H1 (cell line): ENCODE results near the gene SHISA9. TPM values are rescaled to one million over a fixed set of nuclear protein-coding genes. Genes with fewer than 3 reads are reported as not detected.
A peak's percentile ranks its signal among the peaks of the same experiment; 100 is the strongest.

Experiments
- CTCF ChIA-PET: fragments of 300-600 bp; sonication (Branson Sonifier 250); formaldehyde crosslinking; loops from one replicate; lab custom pipeline; 2021; ENCODE audit not compliant: partially characterized antibody; lab: Charles Lee
- POLR2A ChIA-PET: fragments of 300-600 bp; sonication (Branson Sonifier 250); formaldehyde crosslinking; loops from one replicate; lab custom pipeline; 2021; ENCODE audit warnings: inconsistent platforms; ENCODE audit not compliant: partially characterized antibody; lab: Charles Lee
- DNase-seq, 2 experiments: peaks; one replicate each; pipeline versions ENCODE4 v3.0.0 to v3.0.0-alpha.2; 2010 to 2022; ENCODE audit warnings: low spot score in 2 of 2, low read depth in 1 of 2, mixed read lengths in 1 of 2
- FAIRE-seq: peaks from 2 replicates; lab custom pipeline; 2011; peaks lifted over from hg19 to GRCh38; lab: Jason Lieb, UNC
- H2AFZ ChIP-seq: 2 replicates; pipeline ENCODE4 v1.8.1; 2012; ENCODE audit warnings: low read length, inconsistent platforms
- H2AK5ac ChIP-seq: 2 replicates; pipeline ENCODE4 v1.6.1; 2013; ENCODE audit warnings: low read depth, low read length
- H2BK120ac ChIP-seq: replicated peaks from 2 replicates; pipeline ENCODE3; 2013; ENCODE audit warnings: low read depth, low read length, inconsistent platforms
- H2BK12ac ChIP-seq: 2 replicates; pipeline ENCODE4 v1.6.1; 2013; ENCODE audit warnings: low read depth, low read length
- H2BK15ac ChIP-seq: 2 replicates; pipeline ENCODE4 v1.6.1; 2013; ENCODE audit warnings: low read length
- H2BK20ac ChIP-seq: 2 replicates; pipeline ENCODE4 v1.6.1; 2013; ENCODE audit warnings: low read length
- H2BK5ac ChIP-seq: 2 replicates; pipeline ENCODE4 v1.6.1; 2013; ENCODE audit warnings: low read depth, low read length
- H3K14ac ChIP-seq: 2 replicates; pipeline ENCODE4 v1.6.1; 2013; ENCODE audit warnings: inconsistent platforms; ENCODE audit not compliant: insufficient read length
- H3K18ac ChIP-seq: 2 replicates; pipeline ENCODE4 v1.6.1; 2013; ENCODE audit warnings: low read length; ENCODE audit errors: extremely low read depth
- H3K23ac ChIP-seq: 2 replicates; pipeline ENCODE4 v1.6.1; 2013; ENCODE audit warnings: inconsistent platforms; ENCODE audit not compliant: insufficient read length
- H3K23me2 ChIP-seq: 2 replicates; pipeline ENCODE4 v1.6.1; 2013; ENCODE audit warnings: low read depth, low read length
- H3K27ac ChIP-seq: 2 replicates; pipeline ENCODE4 v1.6.1; 2011; ENCODE audit warnings: low read depth, low read length, inconsistent platforms
- H3K27me3 ChIP-seq, 4 experiments: replicated peaks in 1 of 4; 1 replicate in 1 of 4; 2 replicates in 3 of 4; pipeline versions ENCODE4 v1.6.1 to v1.8.1; 2011 to 2013; ENCODE audit warnings: low read length in 3 of 4, mild to moderate bottlenecking in 3 of 4, inconsistent platforms in 2 of 4, mixed read lengths in 2 of 4, moderate library complexity in 1 of 4; ENCODE audit not compliant: control insufficient read depth in 3 of 4, insufficient read depth in 3 of 4; ENCODE audit errors: extremely low read depth in 1 of 4
- H3K36me3 ChIP-seq, 4 experiments: 2 replicates each; pipeline versions ENCODE4 v1.6.1 to v1.8.1; 2011 to 2013; ENCODE audit warnings: mild to moderate bottlenecking in 4 of 4, low read length in 3 of 4, moderate library complexity in 2 of 4, control low read depth in 1 of 4, inconsistent platforms in 1 of 4; ENCODE audit not compliant: insufficient read depth in 4 of 4, control insufficient read depth in 2 of 4
- H3K4ac ChIP-seq: replicated peaks from 2 replicates; pipeline ENCODE3; 2013; ENCODE audit warnings: low read length, low read depth, mixed read lengths, inconsistent platforms; ENCODE audit not compliant: insufficient read length
- H3K4me1 ChIP-seq, 4 experiments: replicated peaks in 1 of 4; 1 replicate in 1 of 4; 2 replicates in 3 of 4; pipeline versions ENCODE4 v1.6.1 to v1.8.1; 2011 to 2013; ENCODE audit warnings: low read length in 3 of 4, inconsistent platforms in 2 of 4, mixed read lengths in 1 of 4; ENCODE audit not compliant: insufficient read depth in 4 of 4, control insufficient read depth in 3 of 4
- H3K4me2 ChIP-seq, 2 experiments: 2 replicates each; pipeline versions ENCODE4 v1.6.1 to v1.8.1; 2011 to 2013; ENCODE audit warnings: low read depth in 2 of 2, low read length in 2 of 2, control low read depth in 1 of 2, inconsistent platforms in 1 of 2, mild to moderate bottlenecking in 1 of 2; ENCODE audit not compliant: insufficient read depth in 1 of 2
- H3K4me3 ChIP-seq, 4 experiments: fragments of 200-600, 300-600 bp in 1 of 4; sonication (generic), shearing (Covaris generic), sonication (Bioruptor Twin) in 1 of 4; 2 replicates each; pipeline versions ENCODE4 v1.5.1 to v1.8.1; 2011 to 2016; ENCODE audit warnings: low read length in 4 of 4, low read depth in 3 of 4, control low read depth in 2 of 4, inconsistent platforms in 2 of 4, mild to moderate bottlenecking in 2 of 4, mixed read lengths in 1 of 4, moderate library complexity in 1 of 4; ENCODE audit not compliant: insufficient read depth in 2 of 4; ENCODE audit errors: extremely low read depth in 1 of 4
- H3K56ac ChIP-seq: replicated peaks from 2 replicates; pipeline ENCODE3; 2013; ENCODE audit warnings: low read depth, mild to moderate bottlenecking, mixed read lengths, low read length, inconsistent platforms; ENCODE audit not compliant: insufficient read length
- H3K79me1 ChIP-seq: 2 replicates; pipeline ENCODE4 v1.6.1; 2013; ENCODE audit warnings: low read depth, low read length, control low read depth
- H3K79me2 ChIP-seq, 2 experiments: 2 replicates each; pipeline versions ENCODE4 v1.6.1 to v1.8.1; 2012 to 2013; ENCODE audit warnings: low read length in 2 of 2, mild to moderate bottlenecking in 2 of 2, inconsistent platforms in 1 of 2; ENCODE audit not compliant: insufficient read depth in 2 of 2, control insufficient read depth in 1 of 2
- H3K9ac ChIP-seq, 4 experiments: replicated peaks in 1 of 4; 1 replicate in 1 of 4; 2 replicates in 3 of 4; pipeline versions ENCODE4 v1.6.1 to v1.8.1; 2011 to 2013; ENCODE audit warnings: low read depth in 3 of 4, low read length in 3 of 4, control low read depth in 2 of 4, mild to moderate bottlenecking in 2 of 4, moderate library complexity in 2 of 4, inconsistent platforms in 1 of 4; ENCODE audit errors: extremely low read depth in 1 of 4
- H3K9me3 ChIP-seq, 2 experiments: 2 replicates each; pipeline versions ENCODE4 v1.6.1 to v1.8.1; 2012 to 2013; ENCODE audit warnings: mild to moderate bottlenecking in 2 of 2, moderate library complexity in 2 of 2, control low read depth in 1 of 2, inconsistent platforms in 1 of 2, low read depth in 1 of 2, low read length in 1 of 2, mixed read lengths in 1 of 2; ENCODE audit not compliant: insufficient read depth in 2 of 2
- H4K20me1 ChIP-seq, 2 experiments: replicated peaks in 1 of 2; 2 replicates each; pipeline versions ENCODE3 to v1.8.1; 2011 to 2013; ENCODE audit warnings: inconsistent platforms in 2 of 2, low read length in 2 of 2, mild to moderate bottlenecking in 1 of 2; ENCODE audit not compliant: insufficient read depth in 2 of 2, control insufficient read depth in 1 of 2
- H4K5ac ChIP-seq: 2 replicates; pipeline ENCODE4 v1.6.1; 2013; ENCODE audit warnings: low read length, low read depth, mixed read lengths, inconsistent platforms; ENCODE audit not compliant: insufficient read length
- H4K8ac ChIP-seq: 2 replicates; pipeline ENCODE4 v1.8.0; 2013; ENCODE audit warnings: mild to moderate bottlenecking, moderate library complexity, low read length, inconsistent platforms; ENCODE audit not compliant: insufficient read depth; ENCODE audit errors: extremely low read depth
- H4K91ac ChIP-seq: replicated peaks from 2 replicates; pipeline ENCODE3; 2013; ENCODE audit warnings: low read length, mixed read lengths, inconsistent platforms; ENCODE audit not compliant: insufficient read length
- BCL11A ChIP-seq, 2 experiments: IDR thresholded peaks; one replicate each; pipeline ENCODE4 v1.6.1; 2011; ENCODE audit warnings: low read depth in 2 of 2, low read length in 2 of 2, mild to moderate bottlenecking in 2 of 2
- CTBP2 ChIP-seq: IDR thresholded peaks from 2 replicates; pipeline ENCODE4 v1.7.0; 2011; ENCODE audit warnings: borderline replicate concordance, mild to moderate bottlenecking, moderate library complexity, mixed read lengths, low read length; ENCODE audit not compliant: insufficient read depth, insufficient read length
- EGR1 ChIP-seq: IDR thresholded peaks from 2 replicates; pipeline ENCODE4 v1.6.1; 2011; ENCODE audit warnings: low read depth, low read length, borderline replicate concordance
- JUND ChIP-seq: IDR thresholded peaks from 2 replicates; pipeline ENCODE4 v1.6.1; 2011; ENCODE audit warnings: mild to moderate bottlenecking, improper control_type of control experiment, low read length
- NANOG ChIP-seq: IDR thresholded peaks from 2 replicates; pipeline ENCODE4 v1.6.1; 2011; ENCODE audit warnings: low read length, low read depth, mild to moderate bottlenecking, inconsistent platforms; ENCODE audit not compliant: insufficient read depth, poor library complexity, severe bottlenecking
- RNF2 ChIP-seq: fragments of 200-900, 300-1000 bp; sonication (generic); IDR thresholded peaks from 2 replicates; pipeline ENCODE4 v1.7.1; 2016; ENCODE audit warnings: borderline replicate concordance, low read depth, mild to moderate bottlenecking, antibody characterized with exemption, low read length; ENCODE audit not compliant: poor library complexity, severe bottlenecking; ENCODE audit errors: missing control alignments
- WGBS, 2 experiments: shearing (Covaris generic) in 1 of 2; methylation state at CpG; one replicate each; pipeline versions ENCODE4 v1.1.6 to v1.1.7; 2013 to 2015; ENCODE audit warnings: low lambda C conversion rate in 2 of 2, mixed read lengths in 2 of 2, inconsistent platforms in 1 of 2, low coverage in 1 of 2, missing lambda C conversion rate in 1 of 2; ENCODE audit not compliant: insufficient replicate concordance in 2 of 2, insufficient coverage in 1 of 2, insufficient read length in 1 of 2; ENCODE audit errors: extremely low coverage in 1 of 2, missing lambda C conversion rate in 1 of 2; 5-methylcytosine and 5-hydroxymethylcytosine counted together
- polyA plus RNA-seq, 7 experiments: library from polyadenylated mRNA; depleted of rRNA in 3 of 7; stranded (reverse) in 5 of 7; unstranded in 2 of 7; fragments of >200 nt in 5 of 7; fragments of 200-250 nt in 2 of 7; gene quantifications; 1 replicate in 5 of 7; 2 replicates in 1 of 7; 4 replicates in 1 of 7; pipeline versions ENCODE4 v1.2.1 to v1.2.3, GENCODE V29; 2011 to 2013; ENCODE audit warnings: missing spikeins in 2 of 7, mixed read lengths in 2 of 7
- total RNA-seq: library from RNA; stranded (reverse); fragmentation: NEBNext Ultra II Directional; extraction: Animal tissue kit (Norgen Biotek cat#: 25700); gene quantifications from 2 replicates; pipeline ENCODE4 v1.2.1, GENCODE V29; 2021
- TF ChIP-seq, protein P1 (sequence below), 3 experiments: IDR thresholded peaks; 1 replicate in 2 of 3; 2 replicates in 1 of 3; pipeline versions ENCODE4 v1.5.1 to v1.6.1; 2011; ENCODE audit warnings: low read length in 3 of 3, mild to moderate bottlenecking in 3 of 3, inconsistent platforms in 2 of 3, low read depth in 1 of 3, moderate library complexity in 1 of 3; ENCODE audit not compliant: insufficient read depth in 1 of 3; ENCODE audit errors: control extremely low read depth in 1 of 3
- TF ChIP-seq, protein P2 (sequence below): IDR thresholded peaks from 2 replicates; pipeline ENCODE4 v1.6.1; 2011; ENCODE audit warnings: low read depth, mild to moderate bottlenecking, low read length; ENCODE audit not compliant: insufficient read depth

SHISA9 gene
- total and polyA plus RNA-seq, 2 of the 8 experiments (the other 6 are each of a cell fraction or from before 2014, with no cell fraction given), result 25.6 to 39.8 TPM

DNA sequence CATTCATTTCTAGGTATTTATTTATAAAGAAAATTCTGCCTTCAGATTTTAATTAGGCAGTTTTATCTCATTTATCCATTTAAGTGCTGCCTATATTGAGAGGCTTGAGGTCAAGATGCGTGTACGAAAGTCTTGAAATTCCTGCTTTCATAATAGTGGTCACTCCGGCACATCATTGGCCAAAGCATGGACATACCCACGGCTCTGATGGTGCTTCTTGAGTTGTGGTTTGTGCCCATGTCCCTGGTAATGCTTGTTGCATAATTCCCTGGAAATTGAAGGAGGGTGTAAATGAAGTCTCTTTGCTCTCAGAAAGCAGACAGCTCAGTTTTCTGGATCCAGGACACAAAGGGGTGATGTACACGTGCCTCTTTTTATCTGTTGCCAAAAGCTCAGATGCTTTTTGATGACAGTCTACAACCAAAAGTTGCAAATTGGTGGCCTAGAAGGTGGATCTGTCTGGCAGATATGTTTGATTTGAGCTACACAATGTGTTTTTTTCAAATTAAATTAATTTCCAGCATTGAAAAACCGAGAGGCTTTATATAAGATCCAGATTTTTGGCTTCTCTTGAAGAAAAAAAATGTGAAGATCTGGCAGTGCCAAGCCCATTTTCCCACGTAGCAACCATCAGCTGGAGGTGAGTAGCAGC, 94.4 kb downstream of the SHISA9 start:
- H3K4ac ChIP-seq, result no peak overlapping the region
- H3K36me3 ChIP-seq, result no peaks in the 10 kb centered on the region
- H2BK12ac ChIP-seq, result no peak overlapping the region
- no peak overlapping the region for H2BK20ac ChIP-seq
- no peak overlapping the region for H3K4me3 ChIP-seq
- no peaks in the 10 kb centered on the region; a peak in 1 of 7 replicates for H3K27me3 ChIP-seq
- 88% methylated on average over 7 of the region's 7 CpGs; no CpG with 5 or more reads in 1 of the 2 experiments for WGBS, 2 experiments
- H3K56ac ChIP-seq, result no peak overlapping the region
- H2BK5ac ChIP-seq, result no peak overlapping the region
- H3K23me2 ChIP-seq, result no peaks in the 10 kb centered on the region
- no peak overlapping the region for H3K23ac ChIP-seq
- no peak overlapping the region for H3K18ac ChIP-seq
- no peak overlapping the region for H2BK15ac ChIP-seq
- no peak overlapping the region for H4K5ac ChIP-seq
- H3K4me2 ChIP-seq, result no peak overlapping the region; a peak in 1 of 4 replicates
- H3K4me1 ChIP-seq, result peaks cover 0 to 3% (median 1%) of the 10 kb centered on the region in 4 experiments; a peak in 2 of 7 replicates
- H3K79me1 ChIP-seq, result peaks cover 2% of the 10 kb centered on the region; the same call in 1 of the 2 replicates
- H2BK120ac ChIP-seq, result no peak overlapping the region
- H4K91ac ChIP-seq, result no peak overlapping the region
- FAIRE-seq (no peak), DNase-seq (no peak)
- peaks cover 2% of the 10 kb centered on the region in 2 experiments for H4K20me1 ChIP-seq
- ChIA-PET POLR2A (interaction anchor here (1.0 to 2.3 kb wide), 2 partner anchors 13 to 16 kb away, joined by 3 to 5 read pairs; no protein-coding TSS in a partner anchor), CTCF (no interaction called here)
- H3K27ac ChIP-seq, result no peak overlapping the region
- H3K79me2 ChIP-seq, result peaks cover 0 to 75% of the 10 kb centered on the region in 2 experiments; a peak in 3 of 4 replicates
- no peak overlapping the region for H3K9ac ChIP-seq
- H2AFZ ChIP-seq, result no peak overlapping the region
- 0 out of 2 replicates have a peak overlapping the region, but pooled peaks have one; percentile 69 for H2AK5ac ChIP-seq
- H3K14ac ChIP-seq, result no peak overlapping the region
- no peaks in the 10 kb centered on the region for H3K9me3 ChIP-seq
- H4K8ac ChIP-seq, result no peak overlapping the region
- TF ChIP-seq JUND (no peak), EGR1 (no peak), BCL11A (IDR thresholded peaks at IDR 0.05; ENCODE audit: low read depth in 2 of 2, low read length in 2 of 2) (no peak), CTBP2 (no peak), RNF2 (no peak), NANOG (no peak)
- TF ChIP-seq, protein P1, sequence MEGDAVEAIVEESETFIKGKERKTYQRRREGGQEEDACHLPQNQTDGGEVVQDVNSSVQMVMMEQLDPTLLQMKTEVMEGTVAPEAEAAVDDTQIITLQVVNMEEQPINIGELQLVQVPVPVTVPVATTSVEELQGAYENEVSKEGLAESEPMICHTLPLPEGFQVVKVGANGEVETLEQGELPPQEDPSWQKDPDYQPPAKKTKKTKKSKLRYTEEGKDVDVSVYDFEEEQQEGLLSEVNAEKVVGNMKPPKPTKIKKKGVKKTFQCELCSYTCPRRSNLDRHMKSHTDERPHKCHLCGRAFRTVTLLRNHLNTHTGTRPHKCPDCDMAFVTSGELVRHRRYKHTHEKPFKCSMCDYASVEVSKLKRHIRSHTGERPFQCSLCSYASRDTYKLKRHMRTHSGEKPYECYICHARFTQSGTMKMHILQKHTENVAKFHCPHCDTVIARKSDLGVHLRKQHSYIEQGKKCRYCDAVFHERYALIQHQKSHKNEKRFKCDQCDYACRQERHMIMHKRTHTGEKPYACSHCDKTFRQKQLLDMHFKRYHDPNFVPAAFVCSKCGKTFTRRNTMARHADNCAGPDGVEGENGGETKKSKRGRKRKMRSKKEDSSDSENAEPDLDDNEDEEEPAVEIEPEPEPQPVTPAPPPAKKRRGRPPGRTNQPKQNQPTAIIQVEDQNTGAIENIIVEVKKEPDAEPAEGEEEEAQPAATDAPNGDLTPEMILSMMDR (IDR thresholded peaks at IDR 0.05; ENCODE audit: control extremely low read depth in 1 of 3, insufficient read depth in 1 of 3, low read depth in 1 of 3, low read length in 3 of 3), result no peak
- TF ChIP-seq, protein P2, sequence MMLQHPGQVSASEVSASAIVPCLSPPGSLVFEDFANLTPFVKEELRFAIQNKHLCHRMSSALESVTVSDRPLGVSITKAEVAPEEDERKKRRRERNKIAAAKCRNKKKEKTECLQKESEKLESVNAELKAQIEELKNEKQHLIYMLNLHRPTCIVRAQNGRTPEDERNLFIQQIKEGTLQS, result no peak
